Left ventricle myocardium superior (tissue), 1 donor: ENCODE results near the gene WDR48. TPM values are rescaled to one million over a fixed set of nuclear protein-coding genes. Genes with fewer than 3 reads are reported as not detected.
A peak's percentile ranks its signal among the peaks of the same experiment; 100 is the strongest.

ENCODE experiments used
- ATAC-seq: fragments of 200-7000 bp; cut with Tn5 transposase; one replicate; pipeline ENCODE4 v1.9.1; 2020; ENCODE audit warnings: mild to moderate bottlenecking, moderate library complexity
- DNase-seq: peaks from one replicate; pipeline ENCODE4 v3.0.0-alpha.2; 2020
- intact Hi-C: fragments of 100-400 bp; cut with micrococcal nuclease; formaldehyde crosslinking; loops from one replicate; pipeline ENCODE4 v1.11.0; 2022
- total RNA-seq: library from RNA; stranded (reverse); fragmentation: NEBNext Ultra II Directional; extraction: Animal tissue kit (Norgen Biotek cat#: 25700); gene quantifications from one replicate; pipeline ENCODE4 v1.2.1, GENCODE V29; 2021
- donor health status: DM: no; HTN: yes; CAD: no; lungs with severe emphysema.

WDR48 gene
- total RNA-seq, 1 donor from 2014 or later: 33.1 TPM

GRCh38 chr3:39133822-39134221 is 82.0 kb downstream of the WDR48 start:
- intact Hi-C loops: no loop called here
- DNase-seq (no peak), ATAC-seq (peak; percentile 12)

DNA sequence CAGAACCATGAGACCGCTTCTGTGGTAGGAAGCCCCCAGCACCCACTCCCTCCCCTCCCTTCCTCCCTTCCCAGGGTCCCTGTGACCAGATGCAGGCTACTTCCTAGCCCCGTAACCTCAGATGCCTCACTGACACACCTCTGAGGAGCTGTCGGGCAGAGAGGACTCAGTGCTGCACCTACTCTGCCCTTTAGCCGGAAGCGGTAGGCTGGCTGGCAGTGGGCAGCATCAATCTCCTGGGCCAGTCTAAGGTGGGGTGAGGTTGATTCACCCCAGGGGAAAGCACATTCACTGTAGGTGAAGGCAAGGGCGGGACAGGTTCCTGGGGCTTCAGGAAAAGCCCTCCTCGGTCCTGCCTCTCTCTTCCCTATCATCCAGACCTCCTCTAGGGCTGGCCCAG is 82.5 kb downstream of the WDR48 start:
- ATAC-seq (no peak), DNase-seq (no peak)
- intact Hi-C loops: no loop called here

DNA sequence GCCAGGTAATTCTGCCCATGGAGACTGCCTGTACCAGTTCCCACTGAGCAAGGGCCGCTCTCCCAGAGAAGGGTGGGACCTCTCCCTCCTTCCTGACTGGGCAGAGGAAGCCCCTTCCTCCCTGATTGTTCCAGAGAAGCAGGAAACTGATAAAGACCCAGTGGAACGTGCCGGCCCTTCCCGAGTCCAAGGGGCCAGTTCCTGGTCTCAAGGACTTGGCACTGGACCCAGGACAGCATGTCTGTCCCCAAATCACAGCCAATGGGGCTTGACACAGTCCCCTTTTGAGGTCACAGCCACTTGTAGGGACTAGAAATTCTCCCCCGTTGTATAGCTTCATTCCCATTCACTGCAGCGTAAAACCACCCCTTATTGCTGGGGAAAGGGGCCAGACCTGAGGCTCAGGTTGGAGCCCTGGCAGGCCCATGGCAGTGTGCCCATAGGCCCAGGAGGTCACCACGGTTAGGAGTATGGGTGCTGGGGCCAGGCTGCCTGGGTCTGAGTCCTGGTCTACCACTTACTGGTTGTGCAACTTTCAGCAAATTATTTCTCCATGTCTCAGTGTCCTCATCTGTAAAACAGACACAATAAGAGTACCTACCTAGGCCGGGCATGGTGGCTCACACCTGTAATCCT is 83.5 kb downstream of the WDR48 start:
- intact Hi-C loops: no loop called here
- DNase-seq (peak; percentile 63), ATAC-seq (peak; percentile 65)

DNA sequence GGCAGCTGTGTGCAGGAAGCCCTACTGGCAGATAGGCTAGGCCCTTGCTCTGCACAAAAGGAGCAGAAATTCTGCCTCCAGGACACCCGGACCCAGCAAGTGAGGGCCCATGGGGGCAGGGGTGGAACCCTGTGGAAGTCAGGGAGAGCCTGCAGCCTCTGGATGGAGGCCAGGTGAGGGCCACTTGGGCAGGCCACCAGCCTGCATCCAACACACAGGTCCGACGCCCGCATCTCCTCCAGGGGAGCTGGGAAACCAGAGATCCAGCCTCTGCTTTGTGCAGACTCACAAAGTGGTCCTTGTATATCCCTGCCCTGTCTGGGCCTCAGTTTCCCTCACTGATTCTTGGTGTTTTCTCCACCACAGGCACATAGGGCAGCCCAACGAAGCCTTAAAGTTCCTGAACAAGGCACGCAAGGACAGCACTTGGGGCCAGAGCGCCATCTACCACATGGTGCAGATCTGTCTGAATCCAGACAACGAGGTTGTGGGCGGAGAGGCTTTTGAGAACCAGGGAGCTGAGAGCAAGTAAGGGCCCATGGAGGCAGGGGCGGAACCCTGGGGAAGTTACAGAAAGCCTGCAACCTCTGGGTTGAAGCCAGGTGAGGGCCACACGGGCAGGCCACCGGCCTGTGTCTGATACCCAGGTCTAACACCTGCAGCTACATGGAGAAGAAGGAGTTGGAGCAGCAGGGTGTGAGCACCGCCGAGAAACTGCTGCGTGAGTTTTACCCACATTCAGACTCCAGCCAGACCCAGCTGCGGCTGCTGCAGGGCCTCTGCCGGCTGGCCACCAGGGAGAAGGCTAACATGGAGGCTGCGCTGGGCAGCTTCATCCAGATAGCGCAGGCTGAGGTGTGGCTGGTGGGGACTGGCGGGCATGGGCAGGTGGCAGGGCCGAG is 85.0 kb downstream of the WDR48 start:
- ATAC-seq (no peak), DNase-seq (no peak)
- intact Hi-C loops: no loop called here

- intact Hi-C loops: no loop called here
- DNase-seq (no peak), ATAC-seq (no peak)
Observed at GRCh38 chr3:39137435-39137936, 85.7 kb downstream of the WDR48 start.

GRCh38 chr3:39137991-39138803 is 86.4 kb downstream of the WDR48 start:
- intact Hi-C loops: no loop called here
- no peak for DNase-seq
- ATAC-seq: no peak

DNA sequence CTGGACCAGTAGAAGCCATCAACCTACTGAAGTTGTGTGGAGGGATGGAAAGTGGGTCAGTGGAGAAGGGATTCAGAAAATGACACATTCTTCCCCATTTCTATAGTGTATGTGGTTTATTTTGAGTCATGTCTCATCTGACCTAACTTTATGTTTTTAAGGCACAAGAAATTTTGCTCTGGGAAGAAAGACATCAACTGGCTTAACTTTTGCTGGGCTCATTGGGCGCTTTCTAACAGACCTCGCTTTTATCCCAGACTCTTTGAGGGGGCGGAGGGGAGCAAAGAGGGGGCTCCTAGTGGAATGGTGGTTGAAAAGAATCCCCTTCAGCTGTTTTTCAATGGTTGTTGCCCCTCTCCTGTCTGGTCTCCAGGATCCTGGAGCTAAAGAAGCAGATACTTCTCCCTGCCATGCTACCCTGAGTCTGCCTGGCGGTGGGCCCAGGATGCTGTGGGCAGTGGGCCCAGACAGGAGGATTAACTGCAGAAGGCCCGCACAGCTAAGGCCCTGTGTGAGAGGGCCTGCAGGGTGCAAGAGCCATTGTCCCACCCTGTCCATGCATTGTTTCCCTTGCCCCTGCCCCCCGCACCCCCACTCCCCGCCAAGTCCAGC is 87.1 kb downstream of the WDR48 start:
- intact Hi-C loops: no loop called here
- DNase-seq (peak; percentile 87), ATAC-seq (peak; percentile 66)

DNA sequence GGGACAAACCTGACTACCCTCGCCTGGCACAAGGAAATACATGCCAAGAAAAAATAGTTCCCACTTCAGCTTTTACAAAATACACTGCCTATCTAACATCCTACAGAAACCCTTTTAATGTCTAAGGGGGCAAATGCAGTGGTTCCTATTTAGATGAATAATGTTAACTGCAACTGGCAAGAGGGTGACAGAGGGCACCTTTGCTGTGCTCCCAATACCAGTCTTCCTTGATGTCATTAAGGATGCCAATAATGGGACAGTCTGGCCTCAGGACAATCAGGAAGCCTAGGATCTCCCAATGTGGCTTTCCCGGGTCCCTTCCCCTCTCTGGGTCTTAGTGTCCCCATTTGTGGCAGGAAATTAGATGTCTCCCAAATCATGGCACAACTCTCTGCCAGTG is 87.6 kb downstream of the WDR48 start:
- ATAC-seq: no peak
- DNase-seq: no peak
- intact Hi-C loops: no loop called here

DNA sequence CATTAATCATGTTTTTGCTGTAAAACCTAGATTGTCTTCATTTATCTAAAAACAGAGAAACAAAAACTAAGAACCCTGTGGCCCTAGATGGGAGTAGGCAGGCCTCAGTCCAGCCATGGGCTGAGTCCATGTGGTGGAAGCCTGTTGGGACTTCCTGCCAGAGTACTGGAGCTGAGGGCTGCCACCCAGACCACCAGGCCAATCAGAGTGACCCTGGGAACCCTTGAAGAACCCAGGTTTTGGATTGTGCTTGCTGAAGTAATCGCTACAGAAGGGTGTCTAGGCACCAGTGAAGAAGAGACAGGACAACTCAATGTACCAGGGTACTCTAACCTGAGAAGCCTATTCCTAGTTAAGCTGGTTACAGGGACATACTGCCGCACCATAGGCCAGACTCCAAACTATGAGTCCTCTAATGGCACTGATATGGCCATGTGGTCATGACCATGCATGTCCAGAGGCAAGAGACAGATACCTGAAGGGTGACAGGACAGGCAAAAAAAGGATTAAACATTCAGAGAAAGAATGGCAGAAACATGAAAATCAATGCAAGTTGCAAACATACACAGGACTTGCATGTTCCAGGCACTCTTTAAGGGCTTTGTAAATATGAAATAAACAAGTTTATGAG is 88.6 kb downstream of the WDR48 start:
- DNase-seq (no peak), ATAC-seq (no peak)
- intact Hi-C loops: no loop called here

DNA sequence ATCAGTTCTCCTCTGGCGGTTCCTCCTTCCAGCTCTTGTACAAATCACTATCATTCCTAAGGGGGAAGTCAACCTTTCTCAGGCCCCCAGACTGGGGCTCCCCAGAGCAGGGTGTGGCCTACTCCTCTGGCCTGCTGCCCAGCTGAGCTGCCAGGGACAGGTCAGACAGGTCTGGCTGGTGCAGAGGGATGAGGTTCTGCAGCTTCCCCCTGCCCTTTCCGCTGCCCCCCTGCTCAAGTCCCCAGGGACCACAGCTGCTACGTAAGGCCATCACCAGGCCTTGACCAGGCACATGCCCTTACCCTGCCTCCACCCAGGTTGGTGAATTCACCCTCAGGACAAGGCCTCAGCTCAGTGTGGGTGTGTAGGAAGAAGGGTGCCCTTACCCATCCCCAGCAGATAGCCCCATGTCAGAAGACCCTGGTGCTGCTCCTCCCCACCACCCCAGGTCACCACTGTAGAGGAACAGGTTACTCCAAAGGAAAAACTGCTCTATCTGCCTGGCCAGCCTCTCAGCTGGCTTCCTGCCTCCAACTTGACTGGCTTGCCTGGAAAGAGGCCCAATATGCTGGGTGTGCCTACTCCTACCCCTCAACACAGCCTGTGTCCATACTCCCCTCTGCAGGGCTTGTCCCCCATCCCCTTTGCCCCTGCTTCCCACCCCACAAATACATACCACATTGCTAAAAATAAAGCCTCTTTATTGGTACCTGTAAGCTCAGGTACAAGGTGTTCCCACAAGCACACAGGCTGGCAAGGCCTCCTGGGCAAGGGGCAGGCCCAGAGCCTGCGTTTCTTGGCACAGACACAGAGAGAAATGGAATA is 89.6 kb downstream of the WDR48 start:
- intact Hi-C loops: no loop called here
- ATAC-seq: peak; percentile 65
- peak; percentile 75 for DNase-seq

GRCh38 chr3:39142067-39142466 is 90.3 kb downstream of the WDR48 start:
- peak; percentile 7 for ATAC-seq
- DNase-seq: no peak
- intact Hi-C loops: no loop called here

- no peak for DNase-seq
- intact Hi-C loops: no loop called here
- no peak for ATAC-seq
Observed at GRCh38 chr3:39143051-39143885, 91.5 kb downstream of the WDR48 start.

GRCh38 chr3:39144095-39144747 is 92.4 kb downstream of the WDR48 start:
- ATAC-seq (no peak), DNase-seq (no peak)
- intact Hi-C loops: no loop called here

- DNase-seq (no peak), ATAC-seq (no peak)
- intact Hi-C loops: no loop called here
Observed at GRCh38 chr3:39144748-39145380, 93.0 kb downstream of the WDR48 start.

DNA sequence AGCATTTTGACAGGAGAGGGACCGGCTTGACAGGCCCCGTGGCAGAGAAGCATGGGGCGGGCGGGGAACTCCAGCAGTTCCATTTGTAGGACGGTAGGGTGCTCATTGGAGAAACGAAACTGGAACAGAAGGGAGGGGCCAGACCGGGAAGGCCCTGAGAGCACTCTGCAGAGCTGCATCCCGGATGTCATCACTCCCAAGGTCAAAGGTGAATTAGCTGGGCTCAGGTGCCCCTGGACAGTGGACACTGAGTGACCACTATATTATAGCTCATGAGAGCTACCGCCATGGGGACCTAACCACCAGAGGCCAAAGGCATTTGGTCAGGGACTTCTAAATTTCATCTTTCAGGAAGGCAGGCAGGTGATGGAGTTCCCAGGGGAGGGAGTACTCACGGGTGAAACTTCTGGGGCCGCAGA is 94.3 kb downstream of the WDR48 start:
- intact Hi-C loops: no loop called here
- DNase-seq (peak; percentile 59), ATAC-seq (no peak)
